H1 (cell line): ENCODE results near the gene POLR2F. TPM values are rescaled to one million over a fixed set of nuclear protein-coding genes. Genes with fewer than 3 reads are reported as not detected.

ENCODE experiments used
- BACH1 ChIP-seq: IDR thresholded peaks from 2 replicates; pipeline ENCODE4 v1.6.1; 2012; ENCODE audit warnings: low read length, improper control_type of control experiment
- CBX8 ChIP-seq: fragments of 300-800, 300-1000 bp; sonication (generic); IDR thresholded peaks from 2 replicates; pipeline ENCODE4 v1.7.1; 2016; ENCODE audit warnings: low read depth, low read length, borderline replicate concordance
- RNF2 ChIP-seq: fragments of 200-900, 300-1000 bp; sonication (generic); IDR thresholded peaks from 2 replicates; pipeline ENCODE4 v1.7.1; 2016; ENCODE audit warnings: borderline replicate concordance, low read depth, mild to moderate bottlenecking, antibody characterized with exemption, low read length; ENCODE audit not compliant: poor library complexity, severe bottlenecking; ENCODE audit errors: missing control alignments
- SAP30 ChIP-seq: fragments of 300-600 bp; sonication (generic); IDR thresholded peaks from 2 replicates; pipeline ENCODE4 v1.7.1; 2012; ENCODE audit warnings: low read length, moderate library complexity, mild to moderate bottlenecking, inconsistent platforms; ENCODE audit not compliant: insufficient read depth, insufficient replicate concordance
- TAF1 ChIP-seq: IDR thresholded peaks from 2 replicates; pipeline ENCODE4 v1.6.1; 2011; ENCODE audit warnings: mild to moderate bottlenecking, low read depth, low read length
- polyA plus RNA-seq, 7 experiments: library from polyadenylated mRNA; depleted of rRNA in 3 of 7; stranded (reverse) in 5 of 7; unstranded in 2 of 7; fragments of >200 nt in 5 of 7; fragments of 200-250 nt in 2 of 7; gene quantifications; 1 replicate in 5 of 7; 2 replicates in 1 of 7; 4 replicates in 1 of 7; pipeline versions ENCODE4 v1.2.1 to v1.2.3, GENCODE V29; 2011 to 2013; ENCODE audit warnings: missing spikeins in 2 of 7, mixed read lengths in 2 of 7
- total RNA-seq: library from RNA; stranded (reverse); fragmentation: NEBNext Ultra II Directional; extraction: Animal tissue kit (Norgen Biotek cat#: 25700); gene quantifications from 2 replicates; pipeline ENCODE4 v1.2.1, GENCODE V29; 2021

The POLR2F gene
- total and polyA plus RNA-seq, 2 of the 8 experiments (the other 6 are each of a cell fraction or from before 2014, with no cell fraction given): 150 to 176 TPM

DNA sequence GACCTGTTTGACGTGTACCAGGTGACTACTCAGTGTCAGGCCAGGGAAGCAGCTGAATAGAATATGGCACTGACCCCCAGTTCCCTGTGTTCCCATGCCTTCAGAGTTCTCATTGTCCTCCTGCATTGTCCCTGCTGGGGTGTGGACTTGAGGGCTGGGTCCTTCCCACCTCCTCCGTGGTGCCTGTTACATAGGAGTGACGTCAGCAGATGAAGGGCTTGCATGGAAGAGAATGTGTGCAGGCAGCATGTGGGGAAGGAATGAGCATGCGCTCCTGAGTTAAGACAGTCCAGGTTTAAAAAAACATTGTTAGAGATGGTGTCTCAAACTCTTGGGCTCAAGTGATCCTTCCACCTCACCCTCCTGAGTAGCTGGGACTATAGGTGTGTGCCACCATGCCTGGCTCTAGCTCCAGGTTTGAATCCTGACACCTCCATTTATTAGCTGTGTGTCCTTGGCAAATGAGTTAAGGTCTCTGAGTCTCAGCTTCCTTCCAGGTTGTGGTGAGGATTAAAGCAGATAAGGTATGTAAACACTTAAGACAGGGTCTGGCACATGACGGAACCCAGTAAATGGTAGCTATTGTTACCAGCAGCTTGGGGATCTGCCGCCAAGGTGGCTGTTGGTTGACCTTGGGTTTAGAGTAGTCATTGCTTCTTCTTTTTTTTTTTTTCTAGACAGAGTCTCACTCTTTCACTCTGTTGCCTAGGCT, 38.4 kb downstream of the POLR2F start (continued):
- TF ChIP-seq RNF2 (no peak), CBX8 (no peak), SAP30 (no peak), BACH1 (no peak), TAF1 (no peak)
- TF ChIP-seq, all 59 proteins: peak for 0
